HepG2 (cell line): Measurements from ENCODE around the gene RGL3. TPM values are rescaled to one million over a fixed set of nuclear protein-coding genes. Genes with fewer than 3 reads are reported as not detected.

ENCODE experiments used
- ARNTL ChIP-seq: sonication (generic); formaldehyde crosslinking; IDR thresholded peaks from 2 replicates; pipeline ENCODE4 v1.4.0; 2020; ENCODE audit warnings: mild to moderate bottlenecking, missing genetic modification reagents
- CREM ChIP-seq, 2 experiments: sonication (generic) in 1 of 2; formaldehyde crosslinking in 1 of 2; IDR thresholded peaks; 2 replicates each; pipeline versions ENCODE4 v1.4.0 to v1.6.1; 2016 to 2020; ENCODE audit warnings: antibody characterized with exemption in 1 of 2, mild to moderate bottlenecking in 1 of 2, missing genetic modification reagents in 1 of 2
- ERF ChIP-seq: IDR thresholded peaks from 2 replicates; pipeline ENCODE4 v1.6.1; 2018; ENCODE audit warnings: missing biosample characterization, missing genetic modification reagents
- ETV6 ChIP-seq: sonication (generic); formaldehyde crosslinking; conservative IDR thresholded peaks from 2 replicates; pipeline ENCODE4 v1.4.0; 2020; ENCODE audit warnings: missing genetic modification reagents
- HNF4A ChIP-seq: sonication (generic); formaldehyde crosslinking; IDR thresholded peaks from 2 replicates; pipeline ENCODE4 v1.4.0; 2020; ENCODE audit warnings: missing genetic modification reagents
- IKZF1 ChIP-seq: fragments of 450-650 bp; IDR thresholded peaks from 2 replicates; pipeline ENCODE4 v1.7.1; 2016
- KDM3A ChIP-seq: IDR thresholded peaks from 2 replicates; pipeline ENCODE4 v1.6.1; 2018; ENCODE audit warnings: low read depth, missing compliant biosample characterization
- MED1 ChIP-seq: sonication (generic); formaldehyde crosslinking; IDR thresholded peaks from 2 replicates; pipeline ENCODE4 v1.4.0; 2020; ENCODE audit warnings: missing genetic modification reagents
- NFYC ChIP-seq: IDR thresholded peaks from 2 replicates; pipeline ENCODE4 v1.6.1; 2016; ENCODE audit warnings: missing genetic modification reagents, missing compliant biosample characterization
- REL ChIP-seq: sonication (generic); formaldehyde crosslinking; conservative IDR thresholded peaks from 2 replicates; pipeline ENCODE4 v1.8.0; 2022; ENCODE audit warnings: mild to moderate bottlenecking, missing genetic modification reagents, moderate library complexity
- SMAD9 ChIP-seq: sonication (generic); formaldehyde crosslinking; IDR thresholded peaks from 2 replicates; pipeline ENCODE4 v1.5.1; 2020; ENCODE audit warnings: mild to moderate bottlenecking, missing genetic modification reagents
- SOX6 ChIP-seq, 2 experiments: fragments of 450-650 bp in 1 of 2; sonication (generic) in 1 of 2; formaldehyde crosslinking in 1 of 2; IDR thresholded peaks; 2 replicates each; pipeline versions ENCODE4 v1.4.0 to v1.6.1; 2017 to 2020; ENCODE audit warnings: antibody characterized with exemption in 1 of 2, mild to moderate bottlenecking in 1 of 2, missing genetic modification reagents in 1 of 2
- SUZ12 ChIP-seq: fragments of 150-350 bp; IDR thresholded peaks from 2 replicates; pipeline ENCODE4 v1.6.1; 2014; ENCODE audit warnings: low read depth, low read length
- ZNF124 ChIP-seq: sonication (generic); formaldehyde crosslinking; IDR thresholded peaks from 2 replicates; pipeline ENCODE4 v1.4.0; 2020; ENCODE audit warnings: missing genetic modification reagents
- ZNF564 ChIP-seq: sonication (generic); formaldehyde crosslinking; IDR thresholded peaks from 2 replicates; pipeline ENCODE4 v1.8.1; 2023; ENCODE audit warnings: mild to moderate bottlenecking, missing genetic modification reagents
- ZNF619 ChIP-seq: sonication (generic); formaldehyde crosslinking; IDR thresholded peaks from 2 replicates; pipeline ENCODE4 v1.4.0; 2020; ENCODE audit warnings: mild to moderate bottlenecking, missing genetic modification reagents
- ZNF644 ChIP-seq: IDR thresholded peaks from 2 replicates; pipeline ENCODE4 v1.6.1; 2016; ENCODE audit warnings: low read depth
- ZZZ3 ChIP-seq: sonication (generic); formaldehyde crosslinking; IDR thresholded peaks from 2 replicates; pipeline ENCODE4 v1.4.0; 2020; ENCODE audit warnings: missing genetic modification reagents, mild to moderate bottlenecking, borderline replicate concordance
- polyA plus RNA-seq, 8 experiments: library from polyadenylated mRNA; depleted of rRNA in 3 of 8; stranded (reverse) in 7 of 8; unstranded in 1 of 8; fragments of >200 nt; fragmentation: Illumina TruSeq in 4 of 8; extraction: Trizol in 4 of 8; gene quantifications; 2 replicates each; pipeline versions ENCODE4 v1.2.1 to v1.2.3, GENCODE V29; 2011 to 2016; ENCODE audit warnings: low read depth in 4 of 8, missing spikeins in 1 of 8, mixed read lengths in 1 of 8; ENCODE audit not compliant: insufficient read depth in 1 of 8
- total RNA-seq, 5 experiments: library from RNA; depleted of rRNA; stranded (reverse); fragments of >200 nt; fragmentation: Illumina TruSeq; extraction: Trizol; gene quantifications; 2 replicates each; pipeline ENCODE4 v1.2.3, GENCODE V29; 2016; ENCODE audit warnings: low read depth in 1 of 5
- TF ChIP-seq, protein P1 (sequence below): sonication (generic); formaldehyde crosslinking; IDR thresholded peaks from 2 replicates; pipeline ENCODE4 v1.8.1; 2023; ENCODE audit warnings: missing genetic modification reagents, mild to moderate bottlenecking, borderline replicate concordance
- TF ChIP-seq, protein P2 (sequence below): sonication (generic); formaldehyde crosslinking; IDR thresholded peaks from 2 replicates; pipeline ENCODE4 v1.8.0; 2022; ENCODE audit warnings: missing genetic modification reagents, mild to moderate bottlenecking, borderline replicate concordance
- TF ChIP-seq, protein P3 (sequence below): IDR thresholded peaks from 2 replicates; pipeline ENCODE4 v1.6.1; 2016; ENCODE audit warnings: missing compliant biosample characterization, missing genetic modification reagents, borderline replicate concordance
- TF ChIP-seq, protein P4 (sequence below): sonication (generic); formaldehyde crosslinking; IDR thresholded peaks from 2 replicates; pipeline ENCODE4 v1.8.0; 2022; ENCODE audit warnings: low read depth, missing genetic modification reagents
- TF ChIP-seq, protein P5 (sequence below): sonication (generic); formaldehyde crosslinking; IDR thresholded peaks from 2 replicates; pipeline ENCODE4 v1.4.0; 2020; ENCODE audit warnings: missing genetic modification reagents, mild to moderate bottlenecking, borderline replicate concordance

RGL3 gene
- total and polyA plus RNA-seq, 2 of the 13 experiments (the other 11 are each of a cell fraction or from before 2014, with no cell fraction given) = 4.2 to 7.6 TPM

DNA sequence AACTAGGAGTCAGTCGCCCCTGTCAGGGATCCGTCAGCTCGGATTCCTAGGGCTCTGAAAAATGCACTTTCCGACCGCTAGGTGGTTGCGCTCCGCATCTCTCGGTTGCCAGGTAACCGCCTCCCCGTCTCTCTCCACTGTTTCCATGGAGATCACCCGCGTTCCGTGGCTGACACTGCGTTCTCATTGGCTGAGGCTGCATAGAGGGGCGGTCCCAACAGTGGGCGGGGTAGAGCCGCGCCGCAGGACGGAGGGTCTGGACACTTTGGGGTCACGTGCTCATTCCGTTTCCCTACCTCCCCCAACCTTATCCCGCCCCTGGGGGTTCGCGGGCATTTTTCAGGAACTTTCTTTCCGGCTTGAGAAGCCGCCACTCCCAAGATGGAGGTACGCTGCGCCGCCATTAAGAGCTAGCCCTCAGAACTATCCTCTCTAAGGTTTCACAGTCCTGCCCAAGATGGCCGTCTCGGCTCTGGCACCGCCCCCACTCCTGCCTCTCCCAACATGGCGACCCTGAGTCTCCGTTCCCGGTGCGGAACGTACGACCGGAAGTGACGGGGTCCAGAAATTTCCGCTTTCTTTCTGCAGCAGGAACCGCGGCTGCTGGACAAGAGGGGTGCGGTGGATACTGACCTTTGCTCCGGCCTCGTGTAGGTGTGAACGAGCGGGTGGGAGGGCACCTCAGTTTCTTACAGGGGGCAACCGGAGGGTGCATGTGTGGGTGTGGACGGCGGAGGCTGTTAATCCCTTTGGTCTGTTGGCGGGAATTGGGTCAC is 16.1 kb upstream of the RGL3 start, which contains the start of the genes ODAD3 and PRKCSH (continued):
- TF ChIP-seq ZNF124 = peak; percentile 41
- peak; percentile 29; the same call in 1 of the 2 replicates for TF ChIP-seq ZNF619
- TF ChIP-seq ZNF644 (CRISPR knock-in tag) = no peak
- no peak for TF ChIP-seq SUZ12
- TF ChIP-seq ETV6 = peak; percentile 27; the same call in 1 of the 2 replicates
- no peak for TF ChIP-seq REL (CRISPR knock-in tag)
- TF ChIP-seq, protein P1, sequence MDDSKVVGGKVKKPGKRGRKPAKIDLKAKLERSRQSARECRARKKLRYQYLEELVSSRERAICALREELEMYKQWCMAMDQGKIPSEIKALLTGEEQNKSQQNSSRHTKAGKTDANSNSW (CRISPR knock-in tag) = 0 out of 2 replicates have a peak, but pooled peaks have one; percentile 48
- TF ChIP-seq, protein P2, sequence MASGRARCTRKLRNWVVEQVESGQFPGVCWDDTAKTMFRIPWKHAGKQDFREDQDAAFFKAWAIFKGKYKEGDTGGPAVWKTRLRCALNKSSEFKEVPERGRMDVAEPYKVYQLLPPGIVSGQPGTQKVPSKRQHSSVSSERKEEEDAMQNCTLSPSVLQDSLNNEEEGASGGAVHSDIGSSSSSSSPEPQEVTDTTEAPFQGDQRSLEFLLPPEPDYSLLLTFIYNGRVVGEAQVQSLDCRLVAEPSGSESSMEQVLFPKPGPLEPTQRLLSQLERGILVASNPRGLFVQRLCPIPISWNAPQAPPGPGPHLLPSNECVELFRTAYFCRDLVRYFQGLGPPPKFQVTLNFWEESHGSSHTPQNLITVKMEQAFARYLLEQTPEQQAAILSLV (CRISPR knock-in tag) = peak; percentile 94; the same call in 1 of the 2 replicates
- TF ChIP-seq, protein P3, sequence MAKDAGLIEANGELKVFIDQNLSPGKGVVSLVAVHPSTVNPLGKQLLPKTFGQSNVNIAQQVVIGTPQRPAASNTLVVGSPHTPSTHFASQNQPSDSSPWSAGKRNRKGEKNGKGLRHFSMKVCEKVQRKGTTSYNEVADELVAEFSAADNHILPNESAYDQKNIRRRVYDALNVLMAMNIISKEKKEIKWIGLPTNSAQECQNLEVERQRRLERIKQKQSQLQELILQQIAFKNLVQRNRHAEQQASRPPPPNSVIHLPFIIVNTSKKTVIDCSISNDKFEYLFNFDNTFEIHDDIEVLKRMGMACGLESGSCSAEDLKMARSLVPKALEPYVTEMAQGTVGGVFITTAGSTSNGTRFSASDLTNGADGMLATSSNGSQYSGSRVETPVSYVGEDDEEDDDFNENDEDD = peak; percentile 74; the same call in 1 of the 2 replicates
- peak; percentile 86 for TF ChIP-seq NFYC (CRISPR knock-in tag)
- peak; percentile 35; the same call in 1 of the 2 replicates for TF ChIP-seq ERF
- no peak for TF ChIP-seq ZNF564 (CRISPR knock-in tag)
- TF ChIP-seq IKZF1 = no peak
- TF ChIP-seq HNF4A = peak; percentile 93
- TF ChIP-seq MED1 (CRISPR knock-in tag) = 0 out of 2 replicates have a peak, but pooled peaks have one; percentile 55
- TF ChIP-seq, protein P4, sequence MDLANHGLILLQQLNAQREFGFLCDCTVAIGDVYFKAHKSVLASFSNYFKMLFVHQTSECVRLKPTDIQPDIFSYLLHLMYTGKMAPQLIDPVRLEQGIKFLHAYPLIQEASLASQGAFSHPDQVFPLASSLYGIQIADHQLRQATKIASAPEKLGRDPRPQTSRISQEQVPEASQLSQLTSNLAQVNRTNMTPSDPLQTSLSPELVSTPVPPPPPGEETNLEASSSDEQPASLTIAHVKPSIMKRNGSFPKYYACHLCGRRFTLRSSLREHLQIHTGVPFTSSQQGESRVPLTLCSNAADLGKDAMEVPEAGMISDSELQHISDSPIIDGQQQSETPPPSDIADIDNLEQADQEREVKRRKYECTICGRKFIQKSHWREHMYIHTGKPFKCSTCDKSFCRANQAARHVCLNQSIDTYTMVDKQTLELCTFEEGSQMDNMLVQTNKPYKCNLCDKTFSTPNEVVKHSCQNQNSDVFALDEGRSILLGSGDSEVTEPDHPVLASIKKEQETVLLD (CRISPR knock-in tag) = peak; percentile 82
- no peak for TF ChIP-seq SMAD9
- TF ChIP-seq CREM (IDR thresholded peaks at IDR 0.05) = peak; percentile 98
- TF ChIP-seq CREM (CRISPR knock-in tag; IDR thresholded peaks at IDR 0.05) = no peak; the same call in 1 of the 2 replicates
- TF ChIP-seq, protein P5, sequence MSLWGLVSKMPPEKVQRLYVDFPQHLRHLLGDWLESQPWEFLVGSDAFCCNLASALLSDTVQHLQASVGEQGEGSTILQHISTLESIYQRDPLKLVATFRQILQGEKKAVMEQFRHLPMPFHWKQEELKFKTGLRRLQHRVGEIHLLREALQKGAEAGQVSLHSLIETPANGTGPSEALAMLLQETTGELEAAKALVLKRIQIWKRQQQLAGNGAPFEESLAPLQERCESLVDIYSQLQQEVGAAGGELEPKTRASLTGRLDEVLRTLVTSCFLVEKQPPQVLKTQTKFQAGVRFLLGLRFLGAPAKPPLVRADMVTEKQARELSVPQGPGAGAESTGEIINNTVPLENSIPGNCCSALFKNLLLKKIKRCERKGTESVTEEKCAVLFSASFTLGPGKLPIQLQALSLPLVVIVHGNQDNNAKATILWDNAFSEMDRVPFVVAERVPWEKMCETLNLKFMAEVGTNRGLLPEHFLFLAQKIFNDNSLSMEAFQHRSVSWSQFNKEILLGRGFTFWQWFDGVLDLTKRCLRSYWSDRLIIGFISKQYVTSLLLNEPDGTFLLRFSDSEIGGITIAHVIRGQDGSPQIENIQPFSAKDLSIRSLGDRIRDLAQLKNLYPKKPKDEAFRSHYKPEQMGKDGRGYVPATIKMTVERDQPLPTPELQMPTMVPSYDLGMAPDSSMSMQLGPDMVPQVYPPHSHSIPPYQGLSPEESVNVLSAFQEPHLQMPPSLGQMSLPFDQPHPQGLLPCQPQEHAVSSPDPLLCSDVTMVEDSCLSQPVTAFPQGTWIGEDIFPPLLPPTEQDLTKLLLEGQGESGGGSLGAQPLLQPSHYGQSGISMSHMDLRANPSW (CRISPR knock-in tag) = peak; percentile 55; the same call in 1 of the 2 replicates
- TF ChIP-seq KDM3A (CRISPR knock-in tag) = peak; percentile 42; the same call in 1 of the 2 replicates
- no peak for TF ChIP-seq ZZZ3 (CRISPR knock-in tag)
- TF ChIP-seq SOX6 (IDR thresholded peaks at IDR 0.05) = no peak
- peak; percentile 65 for TF ChIP-seq SOX6 (CRISPR knock-in tag; IDR thresholded peaks at IDR 0.05)
- 0 out of 2 replicates have a peak, but pooled peaks have one; percentile 18 for TF ChIP-seq ARNTL (CRISPR knock-in tag)
